GM12892 (cell line): ENCODE measurements around the gene VWA3A.
A peak's percentile ranks its signal among the peaks of the same experiment; 100 is the strongest.
"Not testable (repeated sequence)": the region's sequence is repeated elsewhere in the genome, so short reads cannot be mapped to it uniquely, and the experiment has no call there.

Source experiments
- DNase-seq: peaks from one replicate; pipeline ENCODE4 v3.0.0; 2011; ENCODE audit not compliant: insufficient read length
- FAIRE-seq: peaks from 2 replicates; lab custom pipeline; 2011; peaks lifted over from hg19 to GRCh38; lab: Jason Lieb, UNC
- POLR2A ChIP-seq: IDR thresholded peaks from 2 replicates; pipeline ENCODE4 v1.6.1; 2011; ENCODE audit warnings: low read depth, low read length, control low read depth
- POLR2AphosphoS5 ChIP-seq: IDR thresholded peaks from 2 replicates; pipeline ENCODE4 v1.6.1; 2011; ENCODE audit warnings: low read depth, low read length, control low read depth
- TAF1 ChIP-seq: IDR thresholded peaks from 2 replicates; pipeline ENCODE4 v1.6.1; 2011; ENCODE audit warnings: low read depth, mild to moderate bottlenecking, control low read depth, low read length, borderline replicate concordance

VWA3A gene

GRCh38 chr16:22091721-22092120 lies 620 bp upstream of the VWA3A start:
- FAIRE-seq = no peak
- TF ChIP-seq TAF1 (no peak), POLR2A (no peak), POLR2AphosphoS5 (no peak)

GRCh38 chr16:22093331-22093730 lies 990 bp downstream of the VWA3A start:
- no peak for TF ChIP-seq POLR2A
- no peak for TF ChIP-seq TAF1
- no peak for TF ChIP-seq POLR2AphosphoS5
- DNase-seq (no peak), FAIRE-seq (no peak)

More at GRCh38 chr16:22091721-22092120, 620 bp upstream of the VWA3A start:
- DNase-seq = no peak

GRCh38 chr16:22093996-22094395 lies 1.7 kb downstream of the VWA3A start:
- FAIRE-seq = no peak
- no peak for DNase-seq
- TF ChIP-seq POLR2AphosphoS5 = no peak
- no peak for TF ChIP-seq TAF1
- TF ChIP-seq POLR2A = no peak

DNA sequence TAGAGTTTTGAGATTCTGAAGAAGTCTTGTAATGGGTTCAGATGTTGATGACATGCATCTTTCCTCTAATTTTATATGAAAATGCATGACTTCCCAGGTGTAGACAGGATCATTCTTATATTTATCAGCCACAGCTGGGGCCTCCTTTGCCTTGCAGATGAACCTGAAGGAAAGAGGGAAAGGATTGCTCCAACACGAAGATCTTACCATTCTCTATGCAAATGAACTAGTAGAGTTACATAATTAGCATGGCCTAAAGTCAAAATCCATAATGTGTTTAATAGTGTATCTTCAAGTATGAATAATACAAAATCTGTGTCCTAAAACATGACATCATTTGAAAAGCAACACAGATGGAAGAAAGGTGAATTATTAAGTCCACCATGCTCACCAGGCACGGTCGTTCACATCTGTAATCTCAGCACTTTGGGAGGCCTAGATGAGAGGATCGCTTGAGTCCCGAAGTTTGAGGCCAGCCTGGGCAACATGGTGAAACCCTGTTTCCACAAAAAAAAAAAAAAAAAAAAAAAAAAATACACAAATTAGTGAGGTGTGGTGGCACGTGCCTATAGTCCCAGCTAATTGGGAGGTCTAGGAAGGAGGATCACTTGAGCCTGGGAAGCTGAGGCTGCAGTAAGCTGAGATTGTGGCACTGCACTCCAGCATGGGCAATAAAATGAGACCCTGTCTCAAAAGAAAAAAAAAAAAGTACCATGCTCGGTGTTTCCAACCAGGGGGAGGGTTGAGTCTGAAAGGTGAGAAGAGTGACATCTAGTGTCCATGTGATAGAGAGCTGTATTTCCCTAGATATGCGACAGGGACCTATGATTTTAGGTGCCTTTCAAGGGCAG lies 6.3 kb downstream of the VWA3A start:
- no peak for DNase-seq
- FAIRE-seq = peak; percentile 85
- TF ChIP-seq POLR2A (no peak), TAF1 (no peak), POLR2AphosphoS5 (no peak)

- FAIRE-seq (no peak), DNase-seq (no peak)
- TF ChIP-seq TAF1 (no peak), POLR2A (no peak), POLR2AphosphoS5 (no peak)
Measured at GRCh38 chr16:22099256-22099975, 7.1 kb downstream of the VWA3A start.

- FAIRE-seq (no peak), DNase-seq (no peak)
- TF ChIP-seq POLR2A (no peak), TAF1 (no peak), POLR2AphosphoS5 (no peak)
Measured at GRCh38 chr16:22103441-22103840, 11.1 kb downstream of the VWA3A start.

DNA sequence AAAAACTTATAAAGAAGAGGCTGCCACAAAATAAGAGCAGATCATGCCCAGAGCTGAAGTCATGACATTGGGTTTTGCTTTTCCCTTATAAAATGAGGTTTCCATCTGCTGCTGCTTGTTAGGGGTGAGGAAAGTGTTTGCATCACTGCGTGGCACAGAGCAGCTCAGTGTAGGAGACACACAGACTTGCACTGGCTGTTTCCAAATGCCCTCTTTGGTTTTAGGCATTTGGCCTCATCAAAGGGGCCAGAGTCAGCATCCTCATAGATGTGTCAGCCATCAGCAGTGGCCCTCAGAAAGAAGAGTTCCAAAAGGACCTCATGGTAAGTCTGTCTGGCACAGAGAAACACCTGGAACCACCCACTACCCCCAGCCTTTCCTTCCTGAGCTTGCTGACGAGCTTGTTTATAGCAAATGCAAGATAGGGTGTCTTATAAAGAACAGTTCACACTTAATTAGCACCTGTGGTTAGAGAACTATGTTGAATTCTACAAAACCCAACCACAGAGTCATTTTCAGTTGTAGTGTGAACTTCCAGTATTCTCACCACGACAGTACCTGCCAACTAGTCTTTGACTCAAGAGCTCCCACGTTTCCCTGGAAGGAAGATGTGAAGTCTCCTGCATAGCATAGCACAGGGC lies 17.0 kb downstream of the VWA3A start:
- no peak for DNase-seq
- no peak for TF ChIP-seq POLR2A
- TF ChIP-seq POLR2AphosphoS5 = no peak
- TF ChIP-seq TAF1 = no peak
- FAIRE-seq = no peak

- DNase-seq, FAIRE-seq: not testable (repeated sequence)
Measured at GRCh38 chr16:22111629-22112028, 19.3 kb downstream of the VWA3A start.

DNA sequence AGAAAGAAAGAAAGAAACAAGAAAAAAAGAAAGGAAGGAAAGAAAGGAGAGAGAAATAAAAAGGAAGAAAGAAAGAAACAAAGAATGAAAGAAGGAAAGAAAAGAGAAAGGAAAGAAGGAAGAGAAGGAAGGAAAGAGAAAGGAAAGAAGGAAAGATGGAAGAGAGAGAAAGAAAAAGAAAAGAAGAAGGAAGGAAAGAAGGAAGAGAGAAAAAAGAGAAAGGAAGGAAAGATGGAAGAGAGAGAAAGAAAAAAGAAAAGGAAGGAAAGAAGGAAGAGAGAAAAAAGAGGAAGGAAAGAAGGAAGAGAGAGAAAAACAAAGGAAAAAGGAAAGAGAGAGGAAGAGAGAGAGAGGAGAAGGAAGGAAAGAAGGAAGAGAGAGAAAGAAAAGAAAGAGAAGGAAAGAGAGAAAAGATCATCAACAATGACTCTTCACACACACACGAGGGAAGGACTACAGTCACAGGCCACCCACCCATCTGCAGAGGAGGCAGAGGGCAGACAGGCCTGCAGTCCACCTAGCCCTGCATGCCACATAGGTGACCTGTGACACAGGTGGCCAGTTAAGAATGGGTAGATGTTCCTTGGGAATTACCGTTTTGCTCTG lies 23.9 kb downstream of the VWA3A start:
- TF ChIP-seq TAF1 = no peak
- no peak for FAIRE-seq

GRCh38 chr16:22117609-22118008 lies 25.3 kb downstream of the VWA3A start:
- DNase-seq = no peak
- TF ChIP-seq TAF1 = no peak
- no peak for TF ChIP-seq POLR2AphosphoS5
- TF ChIP-seq POLR2A = no peak
- FAIRE-seq = no peak

More for the DNA sequence above, 23.9 kb downstream of the VWA3A start:
- no peak for DNase-seq

DNA sequence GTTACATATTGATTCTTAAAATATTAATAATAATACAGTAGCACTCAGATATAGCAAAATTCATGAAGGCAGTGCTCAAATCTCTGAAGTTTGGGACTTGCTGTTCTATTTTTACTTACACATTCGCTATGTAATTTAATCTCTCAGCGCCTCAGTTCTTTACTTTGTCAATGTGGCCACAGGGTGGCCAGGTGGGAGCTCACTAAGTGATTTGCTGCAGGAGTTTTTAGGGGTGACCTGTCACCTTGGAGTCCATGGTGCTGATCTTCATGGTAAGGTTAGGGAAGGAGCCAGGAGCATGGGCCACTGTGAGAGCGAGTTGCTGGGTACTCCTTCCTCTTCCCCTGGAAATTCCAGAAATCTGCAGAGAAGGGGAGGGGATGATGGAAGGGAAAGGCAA lies 28.1 kb downstream of the VWA3A start:
- no peak for TF ChIP-seq TAF1
- TF ChIP-seq POLR2A = no peak
- no peak for TF ChIP-seq POLR2AphosphoS5
- FAIRE-seq (no peak), DNase-seq (no peak)

DNA sequence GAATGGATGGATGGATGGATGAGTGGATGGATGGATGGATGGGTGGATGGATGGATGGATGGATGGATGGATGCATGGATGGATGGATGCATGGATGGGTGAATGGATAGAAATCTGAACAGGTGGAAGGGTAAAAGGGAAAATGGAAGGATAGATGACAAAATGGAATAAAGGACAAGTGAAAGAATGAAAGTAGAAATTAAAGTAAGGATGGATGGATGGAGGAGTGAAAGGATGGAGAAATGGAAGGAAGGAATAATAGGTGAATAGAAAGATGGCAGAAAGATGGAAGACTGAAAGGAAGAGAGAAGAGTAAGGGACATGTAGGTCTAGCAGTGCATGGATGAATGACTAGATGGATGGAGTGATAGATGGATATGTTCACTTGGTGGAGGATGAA lies 29.9 kb downstream of the VWA3A start:
- no peak for TF ChIP-seq POLR2AphosphoS5
- TF ChIP-seq POLR2A = no peak
- TF ChIP-seq TAF1 = no peak
- DNase-seq (no peak), FAIRE-seq (no peak)
